D721Med (cell line): ENCODE results near the gene TFEB.

Experiments used
- DNase-seq: peaks from one replicate; pipeline ENCODE4 v3.0.0; 2011; ENCODE audit warnings: low spot score; ENCODE audit not compliant: insufficient read length
- FAIRE-seq: peaks from 2 replicates; lab custom pipeline; 2011; peaks lifted over from hg19 to GRCh38; lab: Jason Lieb, UNC
- CTCF ChIP-seq: IDR thresholded peaks from 2 replicates; pipeline ENCODE4 v1.5.1; 2012; ENCODE audit warnings: mild to moderate bottlenecking, control low read depth; ENCODE audit not compliant: insufficient read depth; ENCODE audit errors: missing control alignments

TFEB gene

GRCh38 chr6:41692080-41692675 lies 43.2 kb downstream of the TFEB start:
- no peak for TF ChIP-seq CTCF
- FAIRE-seq: no peak
- no peak for DNase-seq

GRCh38 chr6:41691426-41692079 lies 43.9 kb downstream of the TFEB start:
- no peak for TF ChIP-seq CTCF
- no peak for FAIRE-seq
- no peak for DNase-seq

- TF ChIP-seq CTCF: no peak
- DNase-seq (no peak), FAIRE-seq (no peak)
Observed at GRCh38 chr6:41690541-41691330, 44.7 kb downstream of the TFEB start.

GRCh38 chr6:41689171-41690008 lies 46.0 kb downstream of the TFEB start:
- no peak for DNase-seq
- no peak for TF ChIP-seq CTCF
- FAIRE-seq: no peak

GRCh38 chr6:41688256-41688965 lies 47.0 kb downstream of the TFEB start:
- no peak for DNase-seq
- no peak for FAIRE-seq
- TF ChIP-seq CTCF: no peak

- DNase-seq (no peak), FAIRE-seq (no peak)
- no peak for TF ChIP-seq CTCF
Observed at GRCh38 chr6:41687501-41688175, 47.8 kb downstream of the TFEB start.
